Activated CD8-positive, alpha-beta memory T cell treated with anti-CD3 and anti-CD28 coated beads, Interleukin-2, amount 10 ng/mL, durations not matched to agents 7 days and 5 days (primary cell): ENCODE data around the gene SMARCAL1. TPM values are rescaled to one million over a fixed set of nuclear protein-coding genes. Genes with fewer than 3 reads are reported as not detected.
A peak's percentile ranks its signal among the peaks of the same experiment; 100 is the strongest.
"Not testable (repeated sequence)": the region's sequence is repeated elsewhere in the genome, so short reads cannot be mapped to it uniquely, and the experiment has no call there.

Experiments used
- ATAC-seq: fragments of 150-1000 bp; cut with Tn5 transposase; one replicate; pipeline ENCODE4 v1.10.0; 2021; ENCODE audit warnings: moderate library complexity
- CTCF ChIA-PET: fragments of 350-600 bp; sonication (Branson Sonifier 250); formaldehyde crosslinking; loops from one replicate; lab custom pipeline; 2021; ENCODE audit warnings: antibody characterized with exemption; lab: Charles Lee
- DNase-seq: peaks from one replicate; pipeline ENCODE4 v3.0.0-alpha.2; 2020
- H3K27ac Mint-ChIP-seq: one replicate; pipeline ENCODE4 v1.8.0; 2021; ENCODE audit warnings: mild to moderate bottlenecking, mixed read lengths
- H3K27me3 Mint-ChIP-seq: one replicate; pipeline ENCODE4 v1.8.0; 2021; ENCODE audit warnings: mixed read lengths
- H3K36me3 Mint-ChIP-seq: one replicate; pipeline ENCODE4 v1.8.0; 2021; ENCODE audit warnings: mild to moderate bottlenecking, mixed read lengths
- H3K4me1 Mint-ChIP-seq: one replicate; pipeline ENCODE4 v1.8.0; 2021; ENCODE audit warnings: mixed read lengths
- H3K4me3 Mint-ChIP-seq: one replicate; pipeline ENCODE4 v1.8.0; 2021; ENCODE audit warnings: mild to moderate bottlenecking, moderate library complexity, mixed read lengths
- H3K9me3 Mint-ChIP-seq: one replicate; pipeline ENCODE4 v1.8.0; 2022; ENCODE audit warnings: low read depth, mixed read lengths
- total RNA-seq, 2 experiments: library from RNA; stranded (reverse); gene quantifications; one replicate each; pipeline ENCODE4 v1.2.3, GENCODE V29; 2021

Gene SMARCAL1
- total RNA-seq, 2 experiments from 2014 or later = 29.6 to 30.7 TPM

DNA sequence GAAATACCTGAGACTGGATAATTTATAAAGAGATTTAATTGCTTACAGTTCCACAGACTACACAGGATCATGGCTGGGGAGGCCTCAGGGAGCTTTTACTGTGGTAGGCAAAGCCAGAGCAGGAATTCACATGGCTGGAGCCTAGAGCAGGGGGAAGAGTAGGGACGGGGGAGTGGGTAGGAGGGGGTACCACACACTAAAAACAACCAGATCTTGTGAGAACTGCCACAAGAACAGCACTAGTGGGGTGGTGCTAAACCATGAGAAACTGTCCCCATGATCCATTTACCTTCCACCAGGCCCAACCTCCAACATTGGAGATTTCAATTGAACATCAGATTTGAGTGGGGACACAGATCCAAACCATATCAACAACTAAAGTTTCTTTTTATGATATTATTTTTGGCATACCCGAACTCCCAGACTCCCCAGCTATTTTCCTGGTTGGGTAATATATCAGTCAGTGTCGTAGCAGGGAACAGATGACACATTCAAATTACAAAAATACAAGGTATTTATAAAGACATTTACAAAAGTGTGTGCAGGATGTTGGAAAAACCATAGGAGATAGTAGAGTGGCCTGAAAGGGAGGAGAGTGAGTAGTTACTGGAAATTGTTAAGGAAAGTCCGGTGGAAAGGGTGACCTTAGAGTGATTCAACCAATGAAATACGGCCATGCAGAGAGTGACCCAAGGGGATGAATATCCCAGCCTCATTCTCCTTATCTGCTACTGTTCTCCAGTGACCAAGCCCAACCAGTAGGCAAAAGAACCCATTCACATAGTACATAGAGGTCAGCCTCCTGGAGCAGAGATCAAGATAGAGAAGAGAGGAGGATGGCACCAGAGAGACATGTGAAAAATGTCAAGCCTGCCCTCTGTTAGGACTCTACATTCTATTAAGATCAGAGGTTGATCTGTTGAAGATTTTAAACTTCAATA, 95.2 kb downstream of the SMARCAL1 start:
- no peaks in the 10 kb centered on the region for H3K9me3 Mint-ChIP-seq

DNA sequence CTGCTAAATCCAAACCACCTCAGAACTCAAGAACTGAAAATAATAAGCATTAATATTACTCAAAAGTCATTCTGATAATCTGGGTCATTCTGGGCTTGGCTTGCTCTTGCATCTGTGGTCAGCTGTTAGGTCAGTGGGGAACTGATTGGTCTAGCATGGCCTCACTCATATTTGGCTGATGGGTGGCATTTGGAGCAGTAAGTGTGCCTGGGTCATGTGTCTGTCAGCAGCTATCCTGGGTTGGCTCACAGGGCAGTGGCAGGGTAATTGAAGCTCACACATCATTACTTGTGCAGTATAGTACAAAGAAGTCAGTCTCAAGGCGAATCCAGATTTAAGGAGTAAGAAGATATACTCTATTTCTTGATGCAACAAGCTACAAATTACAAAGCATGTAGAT, 95.9 kb downstream of the SMARCAL1 start:
- peaks cover 27% of the 10 kb centered on the region for H3K36me3 Mint-ChIP-seq
- no peaks in the 10 kb centered on the region for H3K27me3 Mint-ChIP-seq
- H3K4me3 Mint-ChIP-seq = no peak overlapping the region
- no peak for ATAC-seq
- H3K9me3 Mint-ChIP-seq = no peaks in the 10 kb centered on the region
- no peak overlapping the region for H3K27ac Mint-ChIP-seq
- DNase-seq = no peak
- peaks cover 9% of the 10 kb centered on the region for H3K4me1 Mint-ChIP-seq
- CTCF ChIA-PET = interaction anchor here (1.1 kb wide), 1 partner anchor 9 kb away, joined by 3 read pairs; no protein-coding TSS in a partner anchor

More for the DNA sequence above, 95.2 kb downstream of the SMARCAL1 start:
- Mint-ChIP-seq H3K4me3 (no peak overlapping the region), H3K27ac (no peak overlapping the region), H3K4me1 (peaks cover 17% of the 10 kb centered on the region), H3K36me3 (peaks cover 35% of the 10 kb centered on the region), H3K27me3 (no peaks in the 10 kb centered on the region)
- no peak for DNase-seq
- no peak for ATAC-seq
- CTCF ChIA-PET = interaction anchor here (1.1 to 1.9 kb wide), 2 partner anchors 9 kb away, joined by 3 to 6 read pairs; no protein-coding TSS in a partner anchor

DNA sequence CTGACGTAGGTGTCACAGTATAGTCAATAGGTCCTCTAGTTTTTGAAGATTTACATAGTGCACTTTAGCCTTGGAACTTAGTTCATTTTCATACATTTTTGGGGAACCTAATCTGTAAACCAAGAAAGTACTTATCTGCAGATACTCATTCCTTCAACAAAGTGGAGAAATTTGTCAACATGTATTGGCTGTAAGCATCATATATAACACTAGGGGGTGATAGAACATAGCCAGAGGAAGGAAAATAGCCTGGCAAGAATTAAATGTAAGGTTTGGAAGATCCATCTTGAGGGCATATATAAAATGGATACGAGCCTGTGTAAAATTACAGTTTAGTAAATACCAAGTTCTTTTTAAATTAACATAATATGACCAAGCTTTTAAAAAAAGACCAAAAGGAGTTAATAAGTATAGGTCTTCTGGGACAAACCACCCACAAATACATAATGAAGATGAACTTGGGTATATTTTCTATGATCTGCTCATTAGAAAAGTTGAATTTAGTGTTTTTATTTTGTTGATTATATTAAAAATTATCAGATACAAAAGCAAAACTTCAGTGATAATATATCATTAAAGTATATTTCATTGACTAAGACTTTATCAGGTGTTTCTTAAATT, 104.6 kb downstream of the SMARCAL1 start:
- Mint-ChIP-seq H3K27ac (no peak overlapping the region), H3K9me3 (no peaks in the 10 kb centered on the region), H3K4me1 (peaks cover 3% of the 10 kb centered on the region), H3K27me3 (no peaks in the 10 kb centered on the region), H3K4me3 (no peak overlapping the region), H3K36me3 (peaks cover 2% of the 10 kb centered on the region)
- CTCF ChIA-PET = interaction anchor here (0.5 to 11.1 kb wide), 5 partner anchors 9 to 583 kb away, joined by 3 to 181 read pairs (median 5); no protein-coding TSS in a partner anchor
- ATAC-seq = no peak
- DNase-seq = no peak

DNA sequence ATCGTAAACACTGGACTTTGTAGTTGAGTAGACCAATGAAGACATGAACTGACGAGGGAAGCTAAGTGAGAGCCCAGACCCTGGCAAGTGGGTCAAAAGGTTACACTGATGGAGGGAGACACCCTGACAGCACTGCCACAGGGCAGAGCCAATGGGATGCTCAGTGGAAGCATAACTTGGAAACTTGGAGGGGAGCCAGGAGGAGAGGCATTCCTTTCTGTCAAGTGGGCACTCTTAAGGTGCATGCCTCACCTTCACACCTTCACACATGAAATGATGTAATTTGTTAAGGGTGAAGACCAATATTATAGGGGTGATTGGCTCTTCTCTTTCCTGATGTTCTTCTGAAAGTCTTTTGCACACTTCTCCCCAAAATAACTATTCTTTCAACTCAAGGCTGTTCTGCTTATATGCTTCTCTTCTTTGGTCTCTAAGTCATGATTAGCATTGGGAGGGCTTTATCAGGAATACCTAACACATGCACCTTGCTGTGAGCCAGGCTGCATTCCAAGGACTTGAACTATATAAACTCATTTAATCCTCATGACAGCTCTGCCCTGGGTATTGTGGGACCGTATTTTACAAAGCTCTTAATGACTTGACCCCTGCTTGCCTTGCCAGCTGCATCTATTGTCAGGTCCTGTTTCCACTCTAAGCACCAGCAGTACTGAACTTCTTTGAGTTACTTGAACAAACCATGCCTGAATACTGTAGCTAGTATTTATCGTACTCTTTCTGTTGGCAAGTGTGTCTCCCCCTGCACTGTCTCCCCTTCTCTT, 105.4 kb downstream of the SMARCAL1 start:
- Mint-ChIP-seq H3K27me3 (no peaks in the 10 kb centered on the region), H3K4me3 (no peak overlapping the region), H3K27ac (no peak overlapping the region), H3K36me3 (peaks cover 2% of the 10 kb centered on the region), H3K9me3 (no peaks in the 10 kb centered on the region), H3K4me1 (peaks cover 3% of the 10 kb centered on the region)
- ATAC-seq (no peak), DNase-seq (no peak)
- CTCF ChIA-PET = interaction anchor here (0.5 to 11.1 kb wide), 6 partner anchors 10 to 584 kb away, joined by 3 to 181 read pairs (median 6); no protein-coding TSS in a partner anchor

DNA sequence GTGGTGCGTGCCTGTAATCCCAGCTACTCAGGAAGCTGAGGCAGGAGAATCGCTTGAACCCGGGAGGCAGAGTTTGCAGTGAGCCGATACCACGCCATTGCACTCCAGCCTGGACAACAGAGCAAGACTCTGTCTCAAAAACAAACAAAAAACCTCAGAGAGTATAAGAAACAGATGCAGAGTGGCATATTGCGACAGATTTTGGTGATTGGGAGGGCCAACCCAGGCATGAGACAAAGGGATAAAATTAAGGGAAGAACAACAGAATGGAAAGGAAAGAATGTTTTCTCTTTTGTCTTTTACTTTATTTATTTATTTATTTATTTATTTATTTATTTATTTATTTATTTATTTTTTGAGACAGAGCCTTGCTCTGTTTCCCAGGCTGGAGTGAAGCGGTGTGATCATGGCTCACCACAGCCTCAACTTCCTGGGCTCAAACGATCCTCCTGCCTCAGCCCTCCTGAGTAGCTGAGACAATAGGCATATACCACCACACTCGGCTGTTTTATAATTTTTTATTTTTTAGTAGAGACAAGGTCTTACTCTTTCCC, 106.4 kb downstream of the SMARCAL1 start:
- H3K27ac Mint-ChIP-seq, H3K27me3 Mint-ChIP-seq, H3K4me1 Mint-ChIP-seq, ATAC-seq, DNase-seq, H3K9me3 Mint-ChIP-seq, H3K4me3 Mint-ChIP-seq, H3K36me3 Mint-ChIP-seq: not testable (repeated sequence)
- CTCF ChIA-PET = interaction anchor here (0.8 to 11.1 kb wide), 9 partner anchors 10 to 153 kb away, joined by 3 to 181 read pairs (median 4); partner anchors contain the start of gene RPL37A

DNA sequence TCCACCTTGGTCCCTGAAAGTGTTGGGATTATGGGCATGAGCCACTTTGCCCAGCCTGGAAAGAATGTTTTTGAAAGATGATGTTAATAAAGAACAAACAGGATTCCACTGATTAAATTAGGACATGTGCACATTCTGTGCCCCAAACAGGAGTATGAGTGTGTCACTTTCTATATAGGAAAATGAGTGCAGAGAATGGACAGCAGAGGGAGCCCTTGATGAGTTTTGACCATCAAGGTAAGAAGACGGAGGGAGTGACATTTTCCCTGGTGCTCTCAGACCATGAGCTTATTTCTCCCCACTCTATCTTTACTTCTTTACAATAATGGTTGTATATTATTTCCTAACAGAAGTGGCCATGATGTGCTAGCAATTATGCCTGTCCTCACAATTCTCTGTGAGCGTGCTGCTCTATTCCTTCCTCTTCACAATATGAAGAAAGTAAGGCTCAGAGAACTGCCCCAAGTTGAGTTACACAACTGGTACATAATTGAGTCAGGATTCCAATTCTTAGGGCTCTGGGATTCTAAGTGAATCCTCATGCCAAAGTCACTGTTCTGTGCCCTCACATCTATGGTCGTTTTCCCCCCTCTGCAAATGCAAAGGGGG, 107.0 kb downstream of the SMARCAL1 start:
- Mint-ChIP-seq H3K27ac (no peak overlapping the region), H3K4me1 (peaks cover 3% of the 10 kb centered on the region), H3K9me3 (no peaks in the 10 kb centered on the region), H3K4me3 (no peak overlapping the region), H3K27me3 (no peaks in the 10 kb centered on the region), H3K36me3 (peaks cover 4% of the 10 kb centered on the region)
- ATAC-seq = peak; percentile 81
- CTCF ChIA-PET = interaction anchor here (0.6 to 11.1 kb wide), 15 partner anchors 9 to 338 kb away, joined by 3 to 181 read pairs (median 4); partner anchors contain the start of gene RPL37A
- peak; percentile 70 for DNase-seq

DNA sequence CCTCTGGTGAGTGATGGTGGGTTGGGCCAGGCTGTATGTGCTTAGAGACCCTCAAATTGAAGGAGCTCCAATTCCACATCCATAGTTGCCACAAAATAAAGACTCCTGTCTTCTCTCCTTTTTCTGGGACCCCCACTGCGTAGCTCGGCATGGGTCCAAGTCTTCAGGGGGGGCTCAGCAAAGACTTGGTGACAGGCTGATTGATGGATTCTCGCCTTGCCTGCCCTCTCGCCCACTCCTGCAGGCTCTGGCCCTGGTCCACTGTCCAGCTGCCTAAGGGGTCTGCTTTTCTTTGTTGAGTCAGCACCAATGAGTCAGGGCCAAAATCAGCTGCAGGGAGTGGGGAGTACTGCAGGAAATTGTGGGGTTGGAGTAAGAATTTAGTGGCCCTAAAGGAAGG, 107.8 kb downstream of the SMARCAL1 start:
- no peak overlapping the region for H3K4me3 Mint-ChIP-seq
- H3K36me3 Mint-ChIP-seq = peaks cover 4% of the 10 kb centered on the region
- DNase-seq (no peak), ATAC-seq (no peak)
- CTCF ChIA-PET = interaction anchor here (0.7 to 11.1 kb wide), 11 partner anchors 9 to 338 kb away, joined by 3 to 181 read pairs (median 4); partner anchors contain the start of gene RPL37A
- H3K9me3 Mint-ChIP-seq = no peaks in the 10 kb centered on the region
- H3K27me3 Mint-ChIP-seq = no peaks in the 10 kb centered on the region
- peaks cover 3% of the 10 kb centered on the region for H3K4me1 Mint-ChIP-seq
- H3K27ac Mint-ChIP-seq = no peak overlapping the region

DNA sequence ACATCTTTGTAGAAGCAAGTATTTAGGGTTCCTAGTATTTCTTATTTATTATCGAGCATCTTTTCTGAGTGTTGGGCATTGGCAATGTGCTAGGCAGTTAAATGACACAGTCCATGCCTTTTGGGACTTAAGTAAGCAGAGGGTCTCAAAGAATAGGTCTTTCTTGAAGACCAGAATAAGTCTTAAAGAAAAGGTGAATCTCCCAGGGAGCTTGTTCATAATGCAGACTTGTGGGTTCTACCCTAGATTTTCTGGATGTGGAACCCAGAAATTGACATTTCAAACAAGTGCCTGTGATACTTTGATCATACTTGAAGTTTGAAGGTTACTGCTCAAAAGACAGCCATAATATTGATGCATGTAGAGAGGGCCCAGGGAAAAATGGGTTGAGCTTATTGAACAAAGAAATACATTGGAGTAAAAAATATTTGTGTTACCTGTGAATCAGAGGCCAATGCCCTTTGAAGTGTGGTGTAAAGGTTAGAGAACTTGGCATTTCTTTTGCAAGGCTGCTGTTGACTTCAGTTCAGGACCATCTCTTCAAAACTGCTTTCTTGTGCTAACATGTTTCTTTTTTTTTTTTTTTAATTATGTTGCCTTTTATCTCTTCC, 110.7 kb downstream of the SMARCAL1 start:
- no peak for DNase-seq
- Mint-ChIP-seq H3K27ac (no peak overlapping the region), H3K27me3 (no peaks in the 10 kb centered on the region), H3K4me3 (no peak overlapping the region), H3K4me1 (peaks cover 3% of the 10 kb centered on the region), H3K9me3 (no peaks in the 10 kb centered on the region), H3K36me3 (peaks cover 4% of the 10 kb centered on the region)
- no peak for ATAC-seq
- CTCF ChIA-PET = interaction anchor here (0.8 to 11.1 kb wide), 2 partner anchors 97 to 143 kb away, joined by 4 to 181 read pairs; no protein-coding TSS in a partner anchor

DNA sequence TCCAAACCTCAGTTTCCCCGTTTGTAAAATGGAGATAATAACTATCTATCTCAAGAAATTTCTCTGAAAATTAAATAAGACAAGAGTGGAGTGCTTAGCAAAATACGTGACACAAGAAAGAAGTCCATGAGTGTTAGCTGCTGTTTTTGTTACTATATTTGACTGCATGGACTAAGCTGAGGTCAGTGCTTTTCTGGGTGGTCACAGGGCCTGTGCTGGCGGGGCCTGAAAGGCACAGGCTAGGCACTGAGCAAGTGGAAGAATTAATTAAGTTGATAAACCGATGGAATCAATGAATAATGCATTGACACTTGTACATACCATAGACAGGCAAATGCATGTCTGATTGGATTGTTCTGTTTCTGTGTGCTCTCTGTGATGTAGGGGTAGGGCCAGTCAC, 113.7 kb downstream of the SMARCAL1 start:
- Mint-ChIP-seq H3K27ac (no peak overlapping the region), H3K36me3 (peaks cover 2% of the 10 kb centered on the region), H3K9me3 (no peaks in the 10 kb centered on the region), H3K4me3 (no peak overlapping the region), H3K4me1 (no peaks in the 10 kb centered on the region), H3K27me3 (no peaks in the 10 kb centered on the region)
- no peak for ATAC-seq
- CTCF ChIA-PET = interaction anchor here (11.1 kb wide), 1 partner anchor 140 kb away, joined by 181 read pairs; no protein-coding TSS in a partner anchor
- no peak for DNase-seq

DNA sequence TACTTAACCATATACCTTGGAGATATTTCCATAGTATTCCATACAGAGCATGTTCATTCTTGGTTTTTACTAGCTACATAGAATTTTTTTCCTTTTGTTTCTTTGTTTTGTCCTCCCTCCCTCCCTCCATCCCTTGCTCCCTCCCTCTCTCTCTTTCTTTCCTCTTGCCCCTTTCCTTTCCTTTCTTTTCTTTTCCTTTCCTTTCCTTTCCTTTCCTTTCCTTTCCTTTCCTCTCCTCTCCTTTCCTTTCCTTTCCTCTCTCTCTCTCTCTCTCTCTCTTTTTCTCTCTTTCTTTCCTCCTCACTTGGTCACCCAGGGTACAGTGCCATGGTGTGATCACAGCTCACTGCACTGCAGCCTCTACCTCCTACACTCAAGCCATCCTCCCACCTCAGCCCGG, 114.7 kb downstream of the SMARCAL1 start:
- Mint-ChIP-seq H3K27ac (peak overlapping the region; percentile 30), H3K27me3 (no peaks in the 10 kb centered on the region), H3K4me3 (no peak overlapping the region), H3K36me3 (peaks cover 2% of the 10 kb centered on the region), H3K4me1 (no peaks in the 10 kb centered on the region), H3K9me3 (no peaks in the 10 kb centered on the region)
- DNase-seq (no peak), ATAC-seq (no peak)
- CTCF ChIA-PET = interaction anchor here (1.7 kb wide), 1 partner anchor 10 kb away, joined by 5 read pairs; no protein-coding TSS in a partner anchor

DNA sequence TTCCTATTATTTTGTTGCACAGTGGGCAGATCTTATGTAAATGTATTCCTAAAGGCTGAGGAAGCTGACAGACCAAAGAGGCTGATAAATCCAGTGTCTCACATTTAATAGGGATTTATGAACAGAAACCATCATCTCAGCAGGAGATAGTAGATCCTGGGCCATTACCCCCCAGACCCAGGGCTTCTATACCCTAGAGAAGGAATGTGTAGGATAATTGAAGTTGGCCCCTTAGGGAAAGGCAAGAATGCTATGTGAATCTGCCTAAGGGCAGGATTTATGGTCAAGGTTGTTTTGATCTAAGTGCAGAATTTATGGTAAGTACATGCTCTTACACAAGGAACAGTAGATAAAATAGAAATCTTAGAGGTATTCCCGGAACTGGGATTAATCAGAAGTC, 115.3 kb downstream of the SMARCAL1 start:
- Mint-ChIP-seq H3K27ac (no peak overlapping the region), H3K9me3 (no peaks in the 10 kb centered on the region), H3K4me3 (no peak overlapping the region), H3K36me3 (peaks cover 2% of the 10 kb centered on the region), H3K27me3 (no peaks in the 10 kb centered on the region), H3K4me1 (no peaks in the 10 kb centered on the region)
- DNase-seq = no peak
- CTCF ChIA-PET = interaction anchor here (1.7 kb wide), 1 partner anchor 10 kb away, joined by 5 read pairs; no protein-coding TSS in a partner anchor
- no peak for ATAC-seq
